Endothelial cell of umbilical vein (primary cell): ENCODE data around the gene TOR4A. TPM values are rescaled to one million over a fixed set of nuclear protein-coding genes. Genes with fewer than 3 reads are reported as not detected.

ENCODE experiments used
- BruUV-seq: library from RNA; stranded (reverse); fragments of 400-500 nt; replicated peaks from 2 replicates; lab custom pipeline; 2021; lab: Mats Ljungman, UMichigan
- CTCF ChIA-PET: fragments of 300-600, 350-600 bp; sonication (Branson Sonifier 250); formaldehyde crosslinking; loops from one replicate; lab custom pipeline; 2021; ENCODE audit warnings: antibody characterized with exemption, inconsistent platforms; lab: Charles Lee
- POLR2A ChIA-PET: fragments of 300-600, 350-600 bp; sonication (Branson Sonifier 250); formaldehyde crosslinking; loops from one replicate; lab custom pipeline; 2021; ENCODE audit warnings: antibody characterized with exemption, inconsistent platforms; lab: Charles Lee
- DNase-seq: peaks from one replicate; pipeline ENCODE4 v3.0.0-alpha.2; 2011; ENCODE audit warnings: low read depth, low spot score
- FAIRE-seq: peaks from 2 replicates; lab custom pipeline; 2011; peaks lifted over from hg19 to GRCh38; lab: Jason Lieb, UNC
- H2AFZ ChIP-seq: 2 replicates; pipeline ENCODE4 v1.6.0; 2012; ENCODE audit warnings: low read depth, low read length, control low read depth, inconsistent platforms
- H3K27ac ChIP-seq: 2 replicates; pipeline ENCODE4 v1.5.1; 2011; ENCODE audit warnings: low read depth, mild to moderate bottlenecking, control low read depth, low read length, moderate library complexity; ENCODE audit not compliant: insufficient read depth
- H3K27me3 ChIP-seq, 2 experiments: 2 replicates each; pipeline versions ENCODE4 v1.6.0 to v1.6.1; 2011; ENCODE audit warnings: low read length in 2 of 2, mixed read lengths in 1 of 2; ENCODE audit not compliant: control insufficient read depth in 2 of 2, insufficient read depth in 2 of 2
- H3K36me3 ChIP-seq, 2 experiments: 2 replicates in 1 of 2; 3 replicates in 1 of 2; pipeline ENCODE4 v1.5.1; 2011; ENCODE audit warnings: low read length in 2 of 2, mild to moderate bottlenecking in 1 of 2, moderate library complexity in 1 of 2; ENCODE audit not compliant: control insufficient read depth in 2 of 2, insufficient read depth in 2 of 2; ENCODE audit errors: extremely low read depth in 1 of 2
- H3K4me1 ChIP-seq: 3 replicates; pipeline ENCODE4 v1.5.1; 2011; ENCODE audit warnings: mild to moderate bottlenecking, low read length; ENCODE audit not compliant: control insufficient read depth, insufficient read depth; ENCODE audit errors: extremely low read depth
- H3K4me2 ChIP-seq: 2 replicates; pipeline ENCODE4 v1.6.1; 2011; ENCODE audit warnings: low read length, control low read depth, mixed read lengths; ENCODE audit not compliant: insufficient read depth
- H3K4me3 ChIP-seq, 3 experiments: fragments of 200-600 bp in 1 of 3; sonication (generic), shearing (Covaris generic) in 1 of 3; replicated peaks in 1 of 3; 2 replicates each; pipeline ENCODE4 v1.5.1; 2011 to 2016; ENCODE audit warnings: control low read depth in 3 of 3, low read length in 3 of 3, mild to moderate bottlenecking in 2 of 3, inconsistent platforms in 1 of 3, low read depth in 1 of 3, moderate library complexity in 1 of 3; ENCODE audit not compliant: insufficient read depth in 1 of 3
- H3K79me2 ChIP-seq: 2 replicates; pipeline ENCODE4 v1.6.0; 2012; ENCODE audit warnings: low read length, inconsistent platforms; ENCODE audit not compliant: control insufficient read depth, insufficient read depth
- H3K9ac ChIP-seq: replicated peaks from 2 replicates; pipeline ENCODE3; 2011; ENCODE audit warnings: low read length, control low read depth; ENCODE audit not compliant: insufficient read depth; ENCODE audit errors: extremely low read depth
- H3K9me1 ChIP-seq: replicated peaks from 3 replicates; pipeline ENCODE4 v1.6.0; 2011; ENCODE audit warnings: mild to moderate bottlenecking, low read length; ENCODE audit not compliant: control insufficient read depth, insufficient read depth; ENCODE audit errors: extremely low read depth
- H3K9me3 ChIP-seq: replicated peaks from 2 replicates; pipeline ENCODE4 v1.5.1; 2012; ENCODE audit warnings: low read length, inconsistent platforms; ENCODE audit not compliant: control insufficient read depth, insufficient read depth
- H4K20me1 ChIP-seq: replicated peaks from 2 replicates; pipeline ENCODE3; 2011; ENCODE audit warnings: mild to moderate bottlenecking, low read length; ENCODE audit not compliant: control insufficient read depth, insufficient read depth; ENCODE audit errors: extremely low read depth
- FOS ChIP-seq: IDR thresholded peaks from 2 replicates; pipeline ENCODE4 v1.6.1; 2011; ENCODE audit warnings: mild to moderate bottlenecking, low read length, moderate library complexity, borderline replicate concordance; ENCODE audit not compliant: insufficient read depth
- MYC ChIP-seq: IDR thresholded peaks from one replicate; pipeline ENCODE4 v1.6.1; 2011; ENCODE audit warnings: mild to moderate bottlenecking, low read depth, low read length
- POLR2A ChIP-seq: IDR thresholded peaks from 2 replicates; pipeline ENCODE4 v1.6.1; 2012; ENCODE audit warnings: low read depth, mild to moderate bottlenecking, control low read depth, low read length
- POLR2AphosphoS5 ChIP-seq: IDR thresholded peaks from 2 replicates; pipeline ENCODE4 v1.6.1; 2012; ENCODE audit warnings: low read depth, mild to moderate bottlenecking, control low read depth, low read length, moderate library complexity; ENCODE audit not compliant: insufficient read depth
- dilution Hi-C: fragments of 300-500 bp; cut with MboI; formaldehyde crosslinking; loops from one replicate; pipeline ENCODE4 v1.15.0; 2019; ENCODE audit warnings: low sequenced_read_pairs; ENCODE audit not compliant: extremely low pct_ligation_motif_present
- intact Hi-C: fragments of 100-400 bp; cut with micrococcal nuclease; formaldehyde crosslinking; loops from one replicate; pipeline ENCODE4 v1.10.0; 2022
- polyA plus RNA-seq, 4 experiments: library from polyadenylated mRNA; depleted of rRNA in 3 of 4; stranded (reverse) in 3 of 4; unstranded in 1 of 4; fragments of >200 nt; gene quantifications; 2 replicates each; pipeline versions ENCODE4 v1.2.1 to v1.2.3, GENCODE V29; 2011 to 2012; ENCODE audit warnings: missing spikeins in 1 of 4
- total RNA-seq: library from RNA; stranded (reverse); gene quantifications from 2 replicates; pipeline ENCODE4 v1.2.3, GENCODE V29; 2021
- TF ChIP-seq, protein P1 (sequence below): IDR thresholded peaks from 2 replicates; pipeline ENCODE4 v1.6.1; 2011; ENCODE audit not compliant: insufficient read depth, insufficient read length

The TOR4A gene
- total and polyA plus RNA-seq, 2 donors (not counting 3 experiments of a cell fraction or from before 2014, with no cell fraction given) = 32.4 to 48.0 TPM

- H3K4me3 ChIP-seq = no peak overlapping the region
- H3K4me2 ChIP-seq = no peak overlapping the region
- ChIA-PET POLR2A (no interaction called here), CTCF (interaction anchor here (0.9 to 1.3 kb wide), 5 partner anchors 11 to 205 kb away, joined by 3 to 9 read pairs (median 4); partner anchors contain the start of gene NPDC1)
- no TSS peak for BruUV-seq
- no peaks in the 10 kb centered on the region for H3K36me3 ChIP-seq
- H2AFZ ChIP-seq = no peak overlapping the region
- no peak overlapping the region for H3K9ac ChIP-seq
- H3K27ac ChIP-seq = no peak overlapping the region
- no peaks in the 10 kb centered on the region for H3K27me3 ChIP-seq
- H4K20me1 ChIP-seq = no peaks in the 10 kb centered on the region
- DNase-seq (no peak), FAIRE-seq (no peak)
- intact Hi-C loops = no loop called here
- dilution Hi-C loops = no loop called here
- peaks cover 4% of the 10 kb centered on the region for H3K79me2 ChIP-seq
- TF ChIP-seq, protein P1, sequence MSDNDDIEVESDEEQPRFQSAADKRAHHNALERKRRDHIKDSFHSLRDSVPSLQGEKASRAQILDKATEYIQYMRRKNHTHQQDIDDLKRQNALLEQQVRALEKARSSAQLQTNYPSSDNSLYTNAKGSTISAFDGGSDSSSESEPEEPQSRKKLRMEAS = no peak
- TF ChIP-seq FOS = no peak
- no peak for TF ChIP-seq POLR2AphosphoS5
- no peaks in the 10 kb centered on the region for H3K9me3 ChIP-seq
- no peaks in the 10 kb centered on the region for H3K9me1 ChIP-seq
- no peaks in the 10 kb centered on the region for H3K4me1 ChIP-seq
Observed at GRCh38 chr9:137234055-137234697, 43.4 kb upstream of the TOR4A start.

- dilution Hi-C loops = no loop called here
- POLR2A ChIA-PET = no interaction called here
Observed at GRCh38 chr9:137234758-137235423, 42.6 kb upstream of the TOR4A start.

More at GRCh38 chr9:137234758-137235423, 42.6 kb upstream of the TOR4A start:
- TF ChIP-seq POLR2A = no peak
- TF ChIP-seq FOS = no peak
- TF ChIP-seq MYC = no peak
- no peak for TF ChIP-seq POLR2AphosphoS5
- Histone ChIP-seq H3K9ac (no peak overlapping the region), H3K36me3 (no peaks in the 10 kb centered on the region), H3K9me3 (no peaks in the 10 kb centered on the region), H3K4me1 (no peaks in the 10 kb centered on the region), H3K27me3 (no peaks in the 10 kb centered on the region), H4K20me1 (no peaks in the 10 kb centered on the region), H3K4me3 (no peak overlapping the region), H3K9me1 (no peaks in the 10 kb centered on the region), H3K4me2 (no peak overlapping the region), H3K27ac (no peak overlapping the region), H2AFZ (no peak overlapping the region), H3K79me2 (peaks cover 4% of the 10 kb centered on the region)
- no TSS peak for BruUV-seq
- intact Hi-C loops = loop anchor here (5.0 kb wide), 1 partner anchor 448 kb away; no protein-coding TSS in a partner anchor
- FAIRE-seq (no peak), DNase-seq (no peak)
- CTCF ChIA-PET = interaction anchor here (0.9 to 1.3 kb wide), 6 partner anchors 11 to 206 kb away, joined by 3 to 9 read pairs (median 4); partner anchors contain the start of gene NPDC1
